B cell (primary cell): Measurements from ENCODE around the gene ZNF775. TPM values are rescaled to one million over a fixed set of nuclear protein-coding genes. Genes with fewer than 3 reads are reported as not detected.

Source experiments
- ATAC-seq: fragments of 200-7000 bp; cut with Tn5 transposase; one replicate; pipeline ENCODE4 v1.10.0; 2021; ENCODE audit warnings: low read depth, mild to moderate bottlenecking, moderate number of reproducible peaks, moderate library complexity
- CTCF ChIA-PET: fragments of 350-600 bp; sonication (Branson Sonifier 250); formaldehyde crosslinking; loops from one replicate; lab custom pipeline; 2021; ENCODE audit warnings: antibody characterized with exemption, inconsistent platforms; lab: Charles Lee
- POLR2A ChIA-PET: fragments of 350-600 bp; sonication (Branson Sonifier 250); formaldehyde crosslinking; loops from one replicate; lab custom pipeline; 2021; ENCODE audit warnings: antibody characterized with exemption; lab: Charles Lee
- DNase-seq: peaks from one replicate; pipeline ENCODE4 v3.0.0; 2013
- H2AFZ ChIP-seq: 2 replicates; pipeline ENCODE4 v1.6.1; 2012; ENCODE audit warnings: mild to moderate bottlenecking, low read depth, low read length; ENCODE audit not compliant: insufficient read depth, poor library complexity, severe bottlenecking
- H3K27ac ChIP-seq, 2 donors: 1 replicate in 1 of 2; 2 replicates in 1 of 2; pipeline ENCODE4 v1.5.1; 2012 to 2013; ENCODE audit warnings: low read length in 2 of 2, mild to moderate bottlenecking in 2 of 2, moderate library complexity in 1 of 2
- H3K27me3 ChIP-seq, 4 experiments: fragments of 200-600 bp in 1 of 4; sonication (generic) in 1 of 4; replicated peaks in 1 of 4; 1 replicate in 2 of 4; 2 replicates in 2 of 4; pipeline versions ENCODE4 v1.6.1 to v1.7.0; 2013 to 2016; ENCODE audit warnings: low read length in 3 of 4, mild to moderate bottlenecking in 2 of 4, mixed read lengths in 1 of 4, moderate library complexity in 1 of 4; ENCODE audit not compliant: insufficient read depth in 4 of 4, control insufficient read depth in 3 of 4; ENCODE audit errors: control extremely low read depth in 1 of 4
- H3K36me3 ChIP-seq, 2 experiments: replicated peaks in 1 of 2; 1 replicate in 1 of 2; 2 replicates in 1 of 2; pipeline versions ENCODE4 v1.6.1 to v1.7.1; 2013; ENCODE audit warnings: low read length in 1 of 2; ENCODE audit not compliant: insufficient read depth in 2 of 2, control insufficient read depth in 1 of 2; ENCODE audit errors: control extremely low read depth in 1 of 2, extremely low read depth in 1 of 2
- H3K4me1 ChIP-seq, 2 donors: fragments of 200-600 bp in 1 of 2; sonication (generic) in 1 of 2; 1 replicate in 1 of 2; 2 replicates in 1 of 2; pipeline versions ENCODE4 v1.5.1 to v1.6.1; 2013 to 2017; ENCODE audit warnings: low read length in 2 of 2; ENCODE audit not compliant: control insufficient read depth in 2 of 2, insufficient read depth in 2 of 2
- H3K4me2 ChIP-seq: replicated peaks from 2 replicates; pipeline ENCODE3; 2012; ENCODE audit warnings: mild to moderate bottlenecking, low read depth, low read length; ENCODE audit not compliant: poor library complexity, severe bottlenecking
- H3K4me3 ChIP-seq, 5 experiments: fragments of 200-600 bp in 1 of 5; sonication (generic) in 1 of 5; 1 replicate in 3 of 5; 2 replicates in 2 of 5; pipeline versions ENCODE4 v1.5.1 to v1.7.0; 2011 to 2016; ENCODE audit warnings: low read length in 4 of 5, mild to moderate bottlenecking in 4 of 5, low read depth in 2 of 5, control low read depth in 1 of 5, moderate library complexity in 1 of 5; ENCODE audit not compliant: insufficient read depth in 1 of 5; ENCODE audit errors: control extremely low read depth in 1 of 5, extremely low read depth in 1 of 5
- H3K79me2 ChIP-seq: fragments of 200-600 bp; sonication (generic); one replicate; pipeline ENCODE4 v1.6.0; 2016; ENCODE audit warnings: low read length; ENCODE audit not compliant: control insufficient read depth, insufficient read depth
- H3K9ac ChIP-seq: fragments of 200-600 bp; sonication (generic); 2 replicates; pipeline ENCODE4 v1.6.1; 2017; ENCODE audit warnings: mild to moderate bottlenecking, low read length, moderate library complexity
- H3K9me3 ChIP-seq, 3 donors: one replicate each; pipeline versions ENCODE4 v1.6.1 to v1.7.1; 2013; ENCODE audit warnings: low read length in 2 of 3; ENCODE audit not compliant: control insufficient read depth in 2 of 3, insufficient read depth in 1 of 3; ENCODE audit errors: control extremely low read depth in 1 of 3
- H4K20me1 ChIP-seq: 2 replicates; pipeline ENCODE4 v1.6.0; 2012; ENCODE audit warnings: mild to moderate bottlenecking, low read length; ENCODE audit not compliant: insufficient read depth, control insufficient read depth, poor library complexity, severe bottlenecking
- H3K27ac Mint-ChIP-seq: one replicate; pipeline ENCODE4 v1.8.0; 2021; ENCODE audit warnings: mixed read lengths
- H3K27me3 Mint-ChIP-seq: one replicate; pipeline ENCODE4 v1.8.0; 2021; ENCODE audit warnings: mixed read lengths
- H3K4me1 Mint-ChIP-seq: one replicate; pipeline ENCODE4 v1.8.0; 2021; ENCODE audit warnings: mixed read lengths
- H3K4me3 Mint-ChIP-seq: one replicate; pipeline ENCODE4 v1.8.0; 2021; ENCODE audit warnings: mixed read lengths
- H3K9me3 Mint-ChIP-seq: one replicate; pipeline ENCODE4 v1.8.0; 2022; ENCODE audit warnings: mixed read lengths; ENCODE audit not compliant: insufficient read depth
- EZH2 ChIP-seq: IDR thresholded peaks from 2 replicates; pipeline ENCODE4 v1.6.1; 2012; ENCODE audit warnings: borderline replicate concordance, low read depth, mild to moderate bottlenecking, moderate library complexity, low read length; ENCODE audit not compliant: insufficient read depth, poor library complexity, severe bottlenecking
- WGBS: methylation state at CpG from one replicate; pipeline ENCODE4 v1.1.5; 2013; ENCODE audit warnings: missing lambda C conversion rate; ENCODE audit not compliant: insufficient coverage; 5-methylcytosine and 5-hydroxymethylcytosine counted together
- intact Hi-C: fragments of 100-400 bp; cut with micrococcal nuclease; formaldehyde crosslinking; loops from one replicate; pipeline ENCODE4 v1.10.0; 2022
- polyA plus RNA-seq: library from polyadenylated mRNA; depleted of rRNA; stranded (reverse); fragments of >200 nt; gene quantifications from 2 replicates; pipeline ENCODE4 v1.2.3, GENCODE V29; 2012
- total RNA-seq, 2 donors: library from RNA; stranded (reverse); fragments of 120-200 nt in 1 of 2; gene quantifications; 1 replicate in 1 of 2; 2 replicates in 1 of 2; pipeline versions ENCODE4 v1.2.3 to v1.2.4, GENCODE V29; 2013 to 2022
- TF ChIP-seq, protein P1 (sequence below): fragments of 200-600 bp; IDR thresholded peaks from one replicate; pipeline ENCODE4 v1.8.0; 2022; ENCODE audit warnings: antibody characterized with exemption, mild to moderate bottlenecking

The ZNF775 gene
- total and polyA plus RNA-seq, 2 donors (not counting 1 experiment from before 2014, with no cell fraction given), result 4.2 to 12.1 TPM

DNA sequence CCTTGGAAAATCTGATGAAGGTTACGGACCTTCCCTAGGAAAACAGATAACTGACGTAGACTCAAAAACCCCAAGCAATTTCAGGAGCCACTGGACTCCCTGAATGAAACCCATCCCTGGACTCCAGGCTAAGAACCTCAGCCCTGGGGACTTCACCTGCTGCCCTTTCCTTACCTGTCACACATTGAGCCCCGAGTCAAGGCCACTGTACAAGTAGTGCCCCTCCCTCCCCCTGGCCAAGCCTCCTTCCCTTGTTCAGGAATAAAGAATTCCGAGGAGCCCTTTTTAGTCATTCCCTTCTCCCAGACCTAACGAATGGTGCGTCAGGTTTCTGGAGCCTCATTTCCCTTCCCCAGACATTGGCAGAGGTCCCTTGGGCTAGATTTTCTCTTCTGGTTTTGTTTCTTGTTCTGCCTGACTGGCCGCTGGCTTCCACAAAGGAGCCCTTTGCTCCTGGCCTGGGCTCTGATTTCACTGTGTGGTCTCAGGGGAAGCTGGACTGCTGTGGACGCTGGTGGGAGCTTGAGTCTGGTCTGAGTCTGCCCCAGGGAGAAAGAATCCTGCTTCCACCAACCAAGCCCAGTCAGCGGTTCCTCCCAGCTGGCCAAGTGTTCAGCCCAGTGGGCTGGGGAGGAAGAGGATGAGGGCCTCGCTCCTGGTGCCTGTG lies 31.7 kb downstream of the ZNF775 start:
- Histone ChIP-seq H3K4me1 (peaks cover 35 to 44% of the 10 kb centered on the region in 2 donors), H3K9me3 (peaks cover 0 to 3% (median 0%) of the 10 kb centered on the region in 3 donors), H3K79me2 (peaks cover 14% of the 10 kb centered on the region), H4K20me1 (no peaks in the 10 kb centered on the region), H3K36me3 (peaks cover 0 to 37% of the 10 kb centered on the region in 2 experiments), H3K27ac (peak overlapping the region in 1 of 2 donors; percentile 97), H3K27me3 (no peaks in the 10 kb centered on the region), H2AFZ (no peak overlapping the region), H3K9ac (no peak overlapping the region), H3K4me3 (no peak overlapping the region), H3K4me2 (no peak overlapping the region)
- Mint-ChIP-seq H3K4me3 (no peak overlapping the region), H3K27me3 (no peaks in the 10 kb centered on the region), H3K9me3 (no peaks in the 10 kb centered on the region), H3K4me1 (peaks cover 39% of the 10 kb centered on the region), H3K27ac (peak overlapping the region; percentile 63)
- TF ChIP-seq EZH2, result no peak
- TF ChIP-seq, protein P1, sequence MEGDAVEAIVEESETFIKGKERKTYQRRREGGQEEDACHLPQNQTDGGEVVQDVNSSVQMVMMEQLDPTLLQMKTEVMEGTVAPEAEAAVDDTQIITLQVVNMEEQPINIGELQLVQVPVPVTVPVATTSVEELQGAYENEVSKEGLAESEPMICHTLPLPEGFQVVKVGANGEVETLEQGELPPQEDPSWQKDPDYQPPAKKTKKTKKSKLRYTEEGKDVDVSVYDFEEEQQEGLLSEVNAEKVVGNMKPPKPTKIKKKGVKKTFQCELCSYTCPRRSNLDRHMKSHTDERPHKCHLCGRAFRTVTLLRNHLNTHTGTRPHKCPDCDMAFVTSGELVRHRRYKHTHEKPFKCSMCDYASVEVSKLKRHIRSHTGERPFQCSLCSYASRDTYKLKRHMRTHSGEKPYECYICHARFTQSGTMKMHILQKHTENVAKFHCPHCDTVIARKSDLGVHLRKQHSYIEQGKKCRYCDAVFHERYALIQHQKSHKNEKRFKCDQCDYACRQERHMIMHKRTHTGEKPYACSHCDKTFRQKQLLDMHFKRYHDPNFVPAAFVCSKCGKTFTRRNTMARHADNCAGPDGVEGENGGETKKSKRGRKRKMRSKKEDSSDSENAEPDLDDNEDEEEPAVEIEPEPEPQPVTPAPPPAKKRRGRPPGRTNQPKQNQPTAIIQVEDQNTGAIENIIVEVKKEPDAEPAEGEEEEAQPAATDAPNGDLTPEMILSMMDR, result no peak
- intact Hi-C loops, result no loop called here
- 94% methylated on average over 9 of the region's 10 CpGs for WGBS
- POLR2A ChIA-PET, result interaction anchor here (7.1 kb wide), 1 partner anchor 43 kb away, joined by 120 read pairs; the partner anchor contains the start of gene REPIN1
- no peak for ATAC-seq
- CTCF ChIA-PET, result interaction anchor here (4.9 kb wide), 1 partner anchor 54 kb away, joined by 25 read pairs; no protein-coding TSS in a partner anchor
- DNase-seq, result no peak

DNA sequence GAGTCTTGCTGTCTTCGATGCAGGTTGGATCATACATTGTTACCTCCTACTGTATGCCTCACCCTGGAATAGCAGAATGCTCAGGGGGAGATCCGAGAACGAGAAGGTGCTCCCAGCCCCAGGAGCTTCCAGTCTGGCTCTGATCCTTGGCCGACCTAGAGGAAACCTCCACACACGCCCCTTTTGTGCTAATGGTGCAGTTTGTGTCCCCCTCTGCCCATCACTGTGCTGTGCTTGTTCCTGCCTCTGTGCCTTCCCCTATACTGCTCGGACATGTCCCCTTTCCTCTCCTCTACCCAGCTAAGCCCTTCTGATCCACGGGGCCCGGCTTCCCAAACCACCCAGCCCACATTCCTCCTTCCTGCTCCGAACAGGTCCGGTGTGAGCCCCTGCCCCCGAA lies 32.5 kb downstream of the ZNF775 start:
- Mint-ChIP-seq H3K27me3 (no peaks in the 10 kb centered on the region), H3K4me3 (no peak overlapping the region), H3K4me1 (peaks cover 32% of the 10 kb centered on the region), H3K9me3 (no peaks in the 10 kb centered on the region), H3K27ac (peak overlapping the region; percentile 53)
- Histone ChIP-seq H3K4me3 (no peak overlapping the region), H3K27me3 (no peaks in the 10 kb centered on the region), H3K4me2 (no peak overlapping the region), H3K36me3 (peaks cover 0 to 37% of the 10 kb centered on the region in 2 experiments), H3K9ac (no peak overlapping the region), H3K27ac (no peak overlapping the region), H2AFZ (no peak overlapping the region), H3K79me2 (peaks cover 14% of the 10 kb centered on the region), H4K20me1 (no peaks in the 10 kb centered on the region), H3K4me1 (peaks cover 29 to 36% of the 10 kb centered on the region in 2 donors), H3K9me3 (peaks cover 0 to 3% (median 0%) of the 10 kb centered on the region in 3 donors)
- ATAC-seq (no peak), DNase-seq (no peak)
- intact Hi-C loops, result no loop called here
- ChIA-PET CTCF (interaction anchor here (4.9 kb wide), 1 partner anchor 55 kb away, joined by 25 read pairs; no protein-coding TSS in a partner anchor), POLR2A (no interaction called here)
- TF ChIP-seq, protein P1, result no peak
- no peak for TF ChIP-seq EZH2
- 96% methylated on average over 11 of the region's 11 CpGs for WGBS
